Lower leg skin (tissue), 3 donors: ENCODE data around the gene CFAP161.

ENCODE experiments used
- POLR2A ChIP-seq, 2 donors: fragments of 450-650 bp; IDR thresholded peaks; one replicate each; pipeline ENCODE4 v1.6.1; 2016 to 2017; ENCODE audit warnings: antibody characterized with exemption in 2 of 2, mild to moderate bottlenecking in 1 of 2, moderate library complexity in 1 of 2
- TF ChIP-seq, protein P1 (sequence below), 3 donors: fragments of 450-650 bp; IDR thresholded peaks; one replicate each; pipeline ENCODE4 v1.5.1; 2016; ENCODE audit warnings: antibody characterized with exemption in 3 of 3, mild to moderate bottlenecking in 3 of 3, moderate library complexity in 2 of 3

DNA sequence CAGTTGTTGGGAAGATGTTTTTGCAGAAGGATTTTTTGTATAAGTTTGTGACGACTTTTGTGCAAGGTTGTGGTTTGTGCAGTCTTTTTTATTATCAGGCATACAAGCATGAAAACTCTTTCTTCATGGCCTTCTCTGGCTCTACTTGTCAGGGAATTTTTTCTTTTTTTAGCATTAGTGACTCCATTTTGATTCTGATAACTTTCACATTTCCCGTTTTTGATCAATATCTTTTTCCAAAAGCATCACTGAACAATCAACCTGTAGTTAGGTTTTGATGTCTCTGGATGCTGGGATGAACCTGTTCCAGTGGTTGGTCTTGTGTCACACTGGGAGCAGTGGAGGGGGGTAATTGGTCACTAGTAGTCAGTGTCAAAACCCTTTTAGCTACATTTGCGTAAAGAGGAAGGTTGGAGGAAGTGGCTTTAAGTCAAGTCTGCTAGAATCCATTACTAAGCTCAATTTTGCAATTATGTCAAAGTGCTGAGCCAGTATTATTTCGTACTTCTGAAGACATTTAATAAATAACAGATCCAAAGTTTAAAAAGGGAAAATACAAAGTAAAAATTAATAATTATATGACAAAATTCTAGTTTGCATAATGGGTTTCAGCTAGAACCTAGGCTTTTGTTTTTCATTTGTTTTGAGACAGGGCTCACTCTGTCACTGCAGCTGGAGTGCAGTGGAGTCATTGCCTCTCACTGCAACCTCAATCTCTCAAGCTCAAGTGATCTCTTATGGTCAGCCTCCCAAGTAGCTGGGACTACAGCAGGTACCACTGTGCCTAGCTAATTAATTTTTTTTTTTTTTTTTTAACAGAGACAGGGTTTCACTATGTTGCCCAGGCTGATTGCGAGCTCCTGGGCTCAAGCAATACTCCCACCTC is 18.8 kb upstream of the CFAP161 start:
- TF ChIP-seq, protein P1, sequence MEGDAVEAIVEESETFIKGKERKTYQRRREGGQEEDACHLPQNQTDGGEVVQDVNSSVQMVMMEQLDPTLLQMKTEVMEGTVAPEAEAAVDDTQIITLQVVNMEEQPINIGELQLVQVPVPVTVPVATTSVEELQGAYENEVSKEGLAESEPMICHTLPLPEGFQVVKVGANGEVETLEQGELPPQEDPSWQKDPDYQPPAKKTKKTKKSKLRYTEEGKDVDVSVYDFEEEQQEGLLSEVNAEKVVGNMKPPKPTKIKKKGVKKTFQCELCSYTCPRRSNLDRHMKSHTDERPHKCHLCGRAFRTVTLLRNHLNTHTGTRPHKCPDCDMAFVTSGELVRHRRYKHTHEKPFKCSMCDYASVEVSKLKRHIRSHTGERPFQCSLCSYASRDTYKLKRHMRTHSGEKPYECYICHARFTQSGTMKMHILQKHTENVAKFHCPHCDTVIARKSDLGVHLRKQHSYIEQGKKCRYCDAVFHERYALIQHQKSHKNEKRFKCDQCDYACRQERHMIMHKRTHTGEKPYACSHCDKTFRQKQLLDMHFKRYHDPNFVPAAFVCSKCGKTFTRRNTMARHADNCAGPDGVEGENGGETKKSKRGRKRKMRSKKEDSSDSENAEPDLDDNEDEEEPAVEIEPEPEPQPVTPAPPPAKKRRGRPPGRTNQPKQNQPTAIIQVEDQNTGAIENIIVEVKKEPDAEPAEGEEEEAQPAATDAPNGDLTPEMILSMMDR (IDR thresholded peaks at IDR 0.05) = no peak
- no peak for TF ChIP-seq POLR2A (IDR thresholded peaks at IDR 0.05)
